SK-N-SH treated with all-trans-retinoic acid at 6 μM for 48 hours (cell line): Measurements from ENCODE around the gene TSPYL4.

Source experiments
- ARNTL ChIP-seq: fragments of 450-650 bp; formaldehyde crosslinking; IDR thresholded peaks from 2 replicates; pipeline ENCODE4 v1.5.0; 2020; ENCODE audit warnings: low read depth, mild to moderate bottlenecking, moderate library complexity, borderline replicate concordance
- BACH2 ChIP-seq: fragments of 250-450 bp; sonication (Bioruptor Pico); IDR thresholded peaks from 2 replicates; pipeline ENCODE4 v1.9.0; 2021; ENCODE audit warnings: mild to moderate bottlenecking, borderline replicate concordance
- CSDC2 ChIP-seq: fragments of 250-450 bp; sonication (Bioruptor Pico); IDR thresholded peaks from 2 replicates; pipeline ENCODE4 v1.5.0; 2020; ENCODE audit warnings: mild to moderate bottlenecking, moderate library complexity
- ISL1 ChIP-seq: fragments of 250-450 bp; sonication (Bioruptor Pico); IDR thresholded peaks from 2 replicates; pipeline ENCODE4 v2.1.2; 2022; ENCODE audit warnings: mild to moderate bottlenecking, moderate library complexity
- PATZ1 ChIP-seq: fragments of 250-450 bp; sonication (Bioruptor Pico); IDR thresholded peaks from 2 replicates; pipeline ENCODE4 v1.8.0; 2020; ENCODE audit warnings: mild to moderate bottlenecking, moderate library complexity, borderline replicate concordance
- PPARA ChIP-seq: fragments of 250-450 bp; sonication (Bioruptor Pico); IDR thresholded peaks from 2 replicates; pipeline ENCODE4 v1.5.0; 2020; ENCODE audit warnings: mild to moderate bottlenecking, borderline replicate concordance
- RARB ChIP-seq: fragments of 250-450 bp; sonication (Bioruptor Pico); IDR thresholded peaks from 2 replicates; pipeline ENCODE4 v1.8.0; 2021; ENCODE audit warnings: mild to moderate bottlenecking, moderate library complexity
- SNAI2 ChIP-seq: fragments of 250-450 bp; sonication (Bioruptor Pico); IDR thresholded peaks from 2 replicates; pipeline ENCODE4 v1.5.0; 2020; ENCODE audit warnings: mild to moderate bottlenecking, moderate library complexity
- ZFP3 ChIP-seq: fragments of 250-450 bp; sonication (Bioruptor Pico); IDR thresholded peaks from 2 replicates; pipeline ENCODE4 v1.5.0; 2020; ENCODE audit warnings: mild to moderate bottlenecking, moderate library complexity
- ZFP30 ChIP-seq: fragments of 450-650 bp; formaldehyde crosslinking; IDR thresholded peaks from 2 replicates; pipeline ENCODE4 v1.5.0; 2022; ENCODE audit warnings: mild to moderate bottlenecking, moderate library complexity
- ZNF8 ChIP-seq: fragments of 450-650 bp; formaldehyde crosslinking; IDR thresholded peaks from 2 replicates; pipeline ENCODE4 v1.5.0; 2020; ENCODE audit warnings: mild to moderate bottlenecking, moderate library complexity
- TF ChIP-seq, protein P1 (sequence below): fragments of 250-450 bp; sonication (Bioruptor Pico); IDR thresholded peaks from 2 replicates; pipeline ENCODE4 v1.5.1; 2020; ENCODE audit warnings: low read depth, mild to moderate bottlenecking, moderate library complexity

GRCh38 chr6:116301104-116301503 is 47.2 kb upstream of the TSPYL4 start:
- TF ChIP-seq ARNTL: no peak
- TF ChIP-seq PATZ1 (CRISPR knock-in tag): no peak
- no peak for TF ChIP-seq ZNF8 (CRISPR knock-in tag)
- TF ChIP-seq BACH2 (CRISPR knock-in tag): no peak
- TF ChIP-seq PPARA (CRISPR knock-in tag): no peak
- no peak for TF ChIP-seq RARB (CRISPR knock-in tag)
- no peak for TF ChIP-seq ISL1 (CRISPR knock-in tag)
- no peak for TF ChIP-seq SNAI2 (CRISPR knock-in tag)
- TF ChIP-seq ZFP30 (CRISPR knock-in tag): no peak
- TF ChIP-seq, protein P1, sequence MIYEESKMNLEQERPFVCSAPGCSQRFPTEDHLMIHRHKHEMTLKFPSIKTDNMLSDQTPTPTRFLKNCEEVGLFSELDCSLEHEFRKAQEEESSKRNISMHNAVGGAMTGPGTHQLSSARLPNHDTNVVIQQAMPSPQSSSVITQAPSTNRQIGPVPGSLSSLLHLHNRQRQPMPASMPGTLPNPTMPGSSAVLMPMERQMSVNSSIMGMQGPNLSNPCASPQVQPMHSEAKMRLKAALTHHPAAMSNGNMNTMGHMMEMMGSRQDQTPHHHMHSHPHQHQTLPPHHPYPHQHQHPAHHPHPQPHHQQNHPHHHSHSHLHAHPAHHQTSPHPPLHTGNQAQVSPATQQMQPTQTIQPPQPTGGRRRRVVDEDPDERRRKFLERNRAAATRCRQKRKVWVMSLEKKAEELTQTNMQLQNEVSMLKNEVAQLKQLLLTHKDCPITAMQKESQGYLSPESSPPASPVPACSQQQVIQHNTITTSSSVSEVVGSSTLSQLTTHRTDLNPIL (CRISPR knock-in tag): no peak
- TF ChIP-seq ZFP3 (CRISPR knock-in tag): no peak
- TF ChIP-seq CSDC2 (CRISPR knock-in tag): no peak
